H1 (cell line): Measurements from ENCODE around the gene OCRL. TPM values are rescaled to one million over a fixed set of nuclear protein-coding genes. Genes with fewer than 3 reads are reported as not detected.
A peak's percentile ranks its signal among the peaks of the same experiment; 100 is the strongest.

Source experiments
- CTCF ChIA-PET: fragments of 300-600 bp; sonication (Branson Sonifier 250); formaldehyde crosslinking; loops from one replicate; lab custom pipeline; 2021; ENCODE audit not compliant: partially characterized antibody; lab: Charles Lee
- POLR2A ChIA-PET: fragments of 300-600 bp; sonication (Branson Sonifier 250); formaldehyde crosslinking; loops from one replicate; lab custom pipeline; 2021; ENCODE audit warnings: inconsistent platforms; ENCODE audit not compliant: partially characterized antibody; lab: Charles Lee
- DNase-seq, 2 experiments: peaks; one replicate each; pipeline versions ENCODE4 v3.0.0 to v3.0.0-alpha.2; 2010 to 2022; ENCODE audit warnings: low spot score in 2 of 2, low read depth in 1 of 2, mixed read lengths in 1 of 2
- FAIRE-seq: peaks from 2 replicates; lab custom pipeline; 2011; peaks lifted over from hg19 to GRCh38; lab: Jason Lieb, UNC
- H2AFZ ChIP-seq: 2 replicates; pipeline ENCODE4 v1.8.1; 2012; ENCODE audit warnings: low read length, inconsistent platforms
- H2AK5ac ChIP-seq: 2 replicates; pipeline ENCODE4 v1.6.1; 2013; ENCODE audit warnings: low read depth, low read length
- H2BK120ac ChIP-seq: replicated peaks from 2 replicates; pipeline ENCODE3; 2013; ENCODE audit warnings: low read depth, low read length, inconsistent platforms
- H2BK12ac ChIP-seq: 2 replicates; pipeline ENCODE4 v1.6.1; 2013; ENCODE audit warnings: low read depth, low read length
- H2BK15ac ChIP-seq: 2 replicates; pipeline ENCODE4 v1.6.1; 2013; ENCODE audit warnings: low read length
- H2BK20ac ChIP-seq: 2 replicates; pipeline ENCODE4 v1.6.1; 2013; ENCODE audit warnings: low read length
- H2BK5ac ChIP-seq: 2 replicates; pipeline ENCODE4 v1.6.1; 2013; ENCODE audit warnings: low read depth, low read length
- H3K14ac ChIP-seq: 2 replicates; pipeline ENCODE4 v1.6.1; 2013; ENCODE audit warnings: inconsistent platforms; ENCODE audit not compliant: insufficient read length
- H3K18ac ChIP-seq: 2 replicates; pipeline ENCODE4 v1.6.1; 2013; ENCODE audit warnings: low read length; ENCODE audit errors: extremely low read depth
- H3K23ac ChIP-seq: 2 replicates; pipeline ENCODE4 v1.6.1; 2013; ENCODE audit warnings: inconsistent platforms; ENCODE audit not compliant: insufficient read length
- H3K23me2 ChIP-seq: 2 replicates; pipeline ENCODE4 v1.6.1; 2013; ENCODE audit warnings: low read depth, low read length
- H3K27ac ChIP-seq: 2 replicates; pipeline ENCODE4 v1.6.1; 2011; ENCODE audit warnings: low read depth, low read length, inconsistent platforms
- H3K27me3 ChIP-seq, 4 experiments: replicated peaks in 1 of 4; 1 replicate in 1 of 4; 2 replicates in 3 of 4; pipeline versions ENCODE4 v1.6.1 to v1.8.1; 2011 to 2013; ENCODE audit warnings: low read length in 3 of 4, mild to moderate bottlenecking in 3 of 4, inconsistent platforms in 2 of 4, mixed read lengths in 2 of 4, moderate library complexity in 1 of 4; ENCODE audit not compliant: control insufficient read depth in 3 of 4, insufficient read depth in 3 of 4; ENCODE audit errors: extremely low read depth in 1 of 4
- H3K36me3 ChIP-seq, 4 experiments: 2 replicates each; pipeline versions ENCODE4 v1.6.1 to v1.8.1; 2011 to 2013; ENCODE audit warnings: mild to moderate bottlenecking in 4 of 4, low read length in 3 of 4, moderate library complexity in 2 of 4, control low read depth in 1 of 4, inconsistent platforms in 1 of 4; ENCODE audit not compliant: insufficient read depth in 4 of 4, control insufficient read depth in 2 of 4
- H3K4ac ChIP-seq: replicated peaks from 2 replicates; pipeline ENCODE3; 2013; ENCODE audit warnings: low read length, low read depth, mixed read lengths, inconsistent platforms; ENCODE audit not compliant: insufficient read length
- H3K4me1 ChIP-seq, 4 experiments: replicated peaks in 1 of 4; 1 replicate in 1 of 4; 2 replicates in 3 of 4; pipeline versions ENCODE4 v1.6.1 to v1.8.1; 2011 to 2013; ENCODE audit warnings: low read length in 3 of 4, inconsistent platforms in 2 of 4, mixed read lengths in 1 of 4; ENCODE audit not compliant: insufficient read depth in 4 of 4, control insufficient read depth in 3 of 4
- H3K4me2 ChIP-seq, 2 experiments: 2 replicates each; pipeline versions ENCODE4 v1.6.1 to v1.8.1; 2011 to 2013; ENCODE audit warnings: low read depth in 2 of 2, low read length in 2 of 2, control low read depth in 1 of 2, inconsistent platforms in 1 of 2, mild to moderate bottlenecking in 1 of 2; ENCODE audit not compliant: insufficient read depth in 1 of 2
- H3K4me3 ChIP-seq, 4 experiments: fragments of 200-600, 300-600 bp in 1 of 4; sonication (generic), shearing (Covaris generic), sonication (Bioruptor Twin) in 1 of 4; 2 replicates each; pipeline versions ENCODE4 v1.5.1 to v1.8.1; 2011 to 2016; ENCODE audit warnings: low read length in 4 of 4, low read depth in 3 of 4, control low read depth in 2 of 4, inconsistent platforms in 2 of 4, mild to moderate bottlenecking in 2 of 4, mixed read lengths in 1 of 4, moderate library complexity in 1 of 4; ENCODE audit not compliant: insufficient read depth in 2 of 4; ENCODE audit errors: extremely low read depth in 1 of 4
- H3K56ac ChIP-seq: replicated peaks from 2 replicates; pipeline ENCODE3; 2013; ENCODE audit warnings: low read depth, mild to moderate bottlenecking, mixed read lengths, low read length, inconsistent platforms; ENCODE audit not compliant: insufficient read length
- H3K79me1 ChIP-seq: 2 replicates; pipeline ENCODE4 v1.6.1; 2013; ENCODE audit warnings: low read depth, low read length, control low read depth
- H3K79me2 ChIP-seq, 2 experiments: 2 replicates each; pipeline versions ENCODE4 v1.6.1 to v1.8.1; 2012 to 2013; ENCODE audit warnings: low read length in 2 of 2, mild to moderate bottlenecking in 2 of 2, inconsistent platforms in 1 of 2; ENCODE audit not compliant: insufficient read depth in 2 of 2, control insufficient read depth in 1 of 2
- H3K9ac ChIP-seq, 4 experiments: replicated peaks in 1 of 4; 1 replicate in 1 of 4; 2 replicates in 3 of 4; pipeline versions ENCODE4 v1.6.1 to v1.8.1; 2011 to 2013; ENCODE audit warnings: low read depth in 3 of 4, low read length in 3 of 4, control low read depth in 2 of 4, mild to moderate bottlenecking in 2 of 4, moderate library complexity in 2 of 4, inconsistent platforms in 1 of 4; ENCODE audit errors: extremely low read depth in 1 of 4
- H3K9me3 ChIP-seq, 2 experiments: 2 replicates each; pipeline versions ENCODE4 v1.6.1 to v1.8.1; 2012 to 2013; ENCODE audit warnings: mild to moderate bottlenecking in 2 of 2, moderate library complexity in 2 of 2, control low read depth in 1 of 2, inconsistent platforms in 1 of 2, low read depth in 1 of 2, low read length in 1 of 2, mixed read lengths in 1 of 2; ENCODE audit not compliant: insufficient read depth in 2 of 2
- H4K20me1 ChIP-seq, 2 experiments: replicated peaks in 1 of 2; 2 replicates each; pipeline versions ENCODE3 to v1.8.1; 2011 to 2013; ENCODE audit warnings: inconsistent platforms in 2 of 2, low read length in 2 of 2, mild to moderate bottlenecking in 1 of 2; ENCODE audit not compliant: insufficient read depth in 2 of 2, control insufficient read depth in 1 of 2
- H4K5ac ChIP-seq: 2 replicates; pipeline ENCODE4 v1.6.1; 2013; ENCODE audit warnings: low read length, low read depth, mixed read lengths, inconsistent platforms; ENCODE audit not compliant: insufficient read length
- H4K8ac ChIP-seq: 2 replicates; pipeline ENCODE4 v1.8.0; 2013; ENCODE audit warnings: mild to moderate bottlenecking, moderate library complexity, low read length, inconsistent platforms; ENCODE audit not compliant: insufficient read depth; ENCODE audit errors: extremely low read depth
- H4K91ac ChIP-seq: replicated peaks from 2 replicates; pipeline ENCODE3; 2013; ENCODE audit warnings: low read length, mixed read lengths, inconsistent platforms; ENCODE audit not compliant: insufficient read length
- BRCA1 ChIP-seq: IDR thresholded peaks from 2 replicates; pipeline ENCODE4 v1.6.1; 2012; ENCODE audit warnings: low read depth, low read length, improper control_type of control experiment
- E2F6 ChIP-seq: IDR thresholded peaks from 2 replicates; pipeline ENCODE4 v1.6.1; 2012; ENCODE audit warnings: inconsistent platforms
- KDM1A ChIP-seq: fragments of 200-600, 300-600 bp; sonication (generic); IDR thresholded peaks from 2 replicates; pipeline ENCODE4 v1.7.1; 2016; ENCODE audit warnings: mild to moderate bottlenecking, low read length, borderline replicate concordance
- RAD21 ChIP-seq, 2 experiments: IDR thresholded peaks in 1 of 2; conservative IDR thresholded peaks in 1 of 2; 2 replicates each; pipeline ENCODE4 v1.6.1; 2011; ENCODE audit warnings: low read depth in 2 of 2, low read length in 2 of 2, improper control_type of control experiment in 1 of 2, inconsistent platforms in 1 of 2, mild to moderate bottlenecking in 1 of 2, moderate library complexity in 1 of 2
- RFX5 ChIP-seq: IDR thresholded peaks from 2 replicates; pipeline ENCODE4 v1.6.1; 2011; ENCODE audit warnings: low read depth, low read length, improper control_type of control experiment, borderline replicate concordance
- SIX5 ChIP-seq: IDR thresholded peaks from 2 replicates; pipeline ENCODE4 v1.6.1; 2011; ENCODE audit warnings: mild to moderate bottlenecking, low read depth, low read length
- TAF1 ChIP-seq: IDR thresholded peaks from 2 replicates; pipeline ENCODE4 v1.6.1; 2011; ENCODE audit warnings: mild to moderate bottlenecking, low read depth, low read length
- TEAD4 ChIP-seq: IDR thresholded peaks from 2 replicates; pipeline ENCODE4 v1.6.1; 2012; ENCODE audit warnings: low read depth, low read length, inconsistent platforms, mixed read lengths
- YY1 ChIP-seq: IDR thresholded peaks from 2 replicates; pipeline ENCODE4 v1.6.1; 2011; ENCODE audit warnings: low read depth, mild to moderate bottlenecking, low read length
- WGBS, 2 experiments: shearing (Covaris generic) in 1 of 2; methylation state at CpG; one replicate each; pipeline versions ENCODE4 v1.1.6 to v1.1.7; 2013 to 2015; ENCODE audit warnings: low lambda C conversion rate in 2 of 2, mixed read lengths in 2 of 2, inconsistent platforms in 1 of 2, low coverage in 1 of 2, missing lambda C conversion rate in 1 of 2; ENCODE audit not compliant: insufficient replicate concordance in 2 of 2, insufficient coverage in 1 of 2, insufficient read length in 1 of 2; ENCODE audit errors: extremely low coverage in 1 of 2, missing lambda C conversion rate in 1 of 2; 5-methylcytosine and 5-hydroxymethylcytosine counted together
- long read RNA-seq, 2 experiments: library from RNA in 1 of 2; library from capped mRNA in 1 of 2; stranded (forward); transcript quantifications; one replicate each; pipeline ENCODE4 v2.0.0, GENCODE V29; 2021; ENCODE audit warnings: inconsistent platforms in 1 of 2
- polyA minus RNA-seq, 3 experiments: library from RNA; depleted of rRNA, polyadenylated mRNA; stranded (reverse); fragments of >200 nt; gene quantifications; 1 replicate in 2 of 3; 2 replicates in 1 of 3; pipeline ENCODE4 v1.2.3, GENCODE V29; 2011
- polyA plus RNA-seq, 7 experiments: library from polyadenylated mRNA; depleted of rRNA in 3 of 7; stranded (reverse) in 5 of 7; unstranded in 2 of 7; fragments of >200 nt in 5 of 7; fragments of 200-250 nt in 2 of 7; gene quantifications; 1 replicate in 5 of 7; 2 replicates in 1 of 7; 4 replicates in 1 of 7; pipeline versions ENCODE4 v1.2.1 to v1.2.3, GENCODE V29; 2011 to 2013; ENCODE audit warnings: missing spikeins in 2 of 7, mixed read lengths in 2 of 7
- total RNA-seq: library from RNA; stranded (reverse); fragmentation: NEBNext Ultra II Directional; extraction: Animal tissue kit (Norgen Biotek cat#: 25700); gene quantifications from 2 replicates; pipeline ENCODE4 v1.2.1, GENCODE V29; 2021

Gene OCRL
- total RNA-seq (14.9 and 15.1 TPM in 2 replicates), polyA plus RNA-seq (2011; rRNA removed) (8.5 and 12.7 TPM in 2 replicates), polyA minus RNA-seq (2011; rRNA and poly(A)+ RNA removed) (17.9 and 20.4 TPM in 2 replicates)
- polyA plus RNA-seq (2011; cell fraction: cytosol; rRNA removed), result 11.6 TPM
- 13.3 TPM for polyA plus RNA-seq (2011; cell fraction: nucleus; rRNA removed)
- polyA plus RNA-seq (2012, experiment 1 of 2), result 9.8 to 12.4 TPM (median 11.5 TPM) in 4 replicates
- 1.2 TPM for polyA plus RNA-seq (2012, experiment 2 of 2)
- polyA plus RNA-seq (2013, experiment 1 of 2), result 10.5 TPM
- polyA plus RNA-seq (2013, experiment 2 of 2), result 9.6 TPM
- 8.1 TPM for polyA minus RNA-seq (2011; cell fraction: cytosol; rRNA and poly(A)+ RNA removed)
- 14.2 TPM for polyA minus RNA-seq (2011; cell fraction: nucleus; rRNA and poly(A)+ RNA removed)
- long read RNA-seq, experiment 1, full-length matches to known transcripts, result 1 of 9 reads
- long read RNA-seq, experiment 1, partial matches to known transcripts, result 8 of 9 reads
- long read RNA-seq, experiment 1, other reads (novel, unspliced or antisense), result 0 of 9 reads
- long read RNA-seq, experiment 2, partial matches to known transcripts, result 0 of 3 reads
- long read RNA-seq, experiment 2, other reads (novel, unspliced or antisense), result 3 of 3 reads

- no peak within 1 kb of the TSS for H2BK12ac ChIP-seq
- H3K79me1 ChIP-seq, result no peaks in the 10 kb centered on the region
- FAIRE-seq, result no peak
- H3K56ac ChIP-seq, result no peak within 1 kb of the TSS
- peak within 1 kb of the TSS; percentile 51 to 66 (median 60); a peak in 6 of 7 replicates for H3K9ac ChIP-seq
- H3K9me3 ChIP-seq, result no peaks in the 10 kb centered on the region
- H4K91ac ChIP-seq, result no peak within 1 kb of the TSS
- H2AFZ ChIP-seq, result no peak within 1 kb of the TSS
- no peak within 1 kb of the TSS for H2BK5ac ChIP-seq
- H2BK20ac ChIP-seq, result no peak within 1 kb of the TSS
- peak within 1 kb of the TSS; percentile 70 to 86 (median 80) for H3K4me3 ChIP-seq
- H3K23ac ChIP-seq, result no peak within 1 kb of the TSS
- H3K27ac ChIP-seq, result no peak within 1 kb of the TSS; the same call in 1 of the 2 replicates
- no peaks in the 10 kb centered on the region for H3K27me3 ChIP-seq
- peaks cover 3% of the 10 kb centered on the region; the same call in 1 of the 2 replicates for H3K23me2 ChIP-seq
- peak in 1 of 2 experiments; percentile 72 for DNase-seq
- H3K18ac ChIP-seq, result peak within 1 kb of the TSS; percentile 71
- no peak within 1 kb of the TSS for H2BK15ac ChIP-seq
- H3K4ac ChIP-seq, result no peak within 1 kb of the TSS
- H3K36me3 ChIP-seq, result 0 out of 8 replicates have a peak, but pooled peaks cover 0 to 2% (median 1%) of the 10 kb centered on the region in 4 experiments
- no peak within 1 kb of the TSS for H2BK120ac ChIP-seq
- 2% methylated on average over 26 of the region's 60 CpGs; no CpG with 5 or more reads in 1 of the 2 experiments for WGBS, 2 experiments
- H3K4me2 ChIP-seq, result peak within 1 kb of the TSS; percentile 69 to 74
- no peak within 1 kb of the TSS for H3K14ac ChIP-seq
- H4K8ac ChIP-seq, result peak within 1 kb of the TSS; percentile 51; the same call in 1 of the 2 replicates
- peaks cover 0 to 1% of the 10 kb centered on the region in 2 experiments for H4K20me1 ChIP-seq
- peak within 1 kb of the TSS; percentile 76 for H4K5ac ChIP-seq
- no peaks in the 10 kb centered on the region for H3K4me1 ChIP-seq
- CTCF ChIA-PET, result interaction anchor here (1.0 kb wide), 2 partner anchors 11 to 16 kb away, joined by 3 read pairs; partner anchors contain the start of gene SMARCA1
- H3K79me2 ChIP-seq, result peaks cover 0 to 5% of the 10 kb centered on the region in 2 experiments; a peak in 2 of 4 replicates
- H2AK5ac ChIP-seq, result no peak within 1 kb of the TSS
- POLR2A ChIA-PET, result interaction anchor here (0.7 kb wide), 1 partner anchor 17 kb away, joined by 5 read pairs; the partner anchor contains the start of gene SMARCA1
- no peak for TF ChIP-seq SIX5
- TF ChIP-seq RAD21 (IDR thresholded peaks at IDR 0.05 in 1 of 2, conservative IDR thresholded peaks at IDR 0.05 in 1 of 2; ENCODE audit: low read depth in 2 of 2, low read length in 2 of 2), result peak; percentile 12 to 22; a peak in 2 of 4 replicates
- TF ChIP-seq BRCA1, result no peak
- TF ChIP-seq YY1, result no peak
- TF ChIP-seq RFX5, result no peak
- no peak for TF ChIP-seq KDM1A
- peak; percentile 67 for TF ChIP-seq TAF1
- no peak for TF ChIP-seq E2F6
- no peak for TF ChIP-seq TEAD4
These were observed at the start of gene OCRL for GRCh38 chrX:129540068-129540653. TSS of gene OCRL (plus strand) at chrX:129540259. CDS start at chrX:129540440, 181 bp downstream.
